ENCODE data around the gene STAC3. TPM values are rescaled to one million over a fixed set of nuclear protein-coding genes. Genes with fewer than 3 reads are reported as not detected.
A peak's percentile ranks its signal among the peaks of the same experiment; 100 is the strongest.

STAC3 gene
- total and polyA plus RNA-seq, 2 of the 13 experiments (the other 11 are each of a cell fraction or from before 2014, with no cell fraction given), result 0.18 to 0.22 TPM

DNA sequence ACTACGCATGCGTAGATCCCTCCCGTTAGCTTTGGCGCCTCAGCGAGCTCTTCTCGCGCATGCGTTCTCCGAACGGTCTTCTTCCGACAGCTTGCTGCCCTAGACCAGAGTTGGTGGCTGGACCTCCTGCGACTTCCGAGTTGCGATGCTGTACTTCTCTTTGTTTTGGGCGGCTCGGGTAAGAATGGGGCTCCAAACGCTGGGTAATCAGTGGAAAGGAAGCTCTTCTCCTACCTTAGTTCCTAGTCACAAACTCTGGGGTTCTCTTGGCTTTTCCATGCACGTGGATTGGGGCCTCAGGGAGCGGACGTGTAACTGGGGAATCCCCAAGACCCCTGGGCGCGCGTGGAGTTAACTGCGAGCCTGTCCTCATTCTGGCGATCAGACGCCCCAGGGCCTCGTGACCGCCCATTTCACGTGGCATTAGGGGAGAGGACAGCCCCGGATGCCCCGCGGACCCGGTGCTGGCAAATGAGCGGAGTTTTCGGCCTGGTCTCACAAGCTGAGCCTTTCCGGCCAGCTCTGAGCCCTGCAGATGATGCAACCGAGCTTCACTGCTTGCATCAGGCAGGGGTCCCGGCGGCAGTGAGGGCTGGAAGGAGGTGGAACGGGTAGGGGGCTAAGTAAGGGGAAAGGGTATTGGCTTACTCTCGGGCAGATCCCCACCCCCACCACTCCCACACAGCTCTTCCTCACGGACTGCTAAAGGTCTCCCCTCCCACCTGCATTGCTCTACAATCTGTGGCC lies 21.2 kb downstream of the STAC3 start, which contains the start of gene SHMT2 (continued):
- TF ChIP-seq, protein P1, sequence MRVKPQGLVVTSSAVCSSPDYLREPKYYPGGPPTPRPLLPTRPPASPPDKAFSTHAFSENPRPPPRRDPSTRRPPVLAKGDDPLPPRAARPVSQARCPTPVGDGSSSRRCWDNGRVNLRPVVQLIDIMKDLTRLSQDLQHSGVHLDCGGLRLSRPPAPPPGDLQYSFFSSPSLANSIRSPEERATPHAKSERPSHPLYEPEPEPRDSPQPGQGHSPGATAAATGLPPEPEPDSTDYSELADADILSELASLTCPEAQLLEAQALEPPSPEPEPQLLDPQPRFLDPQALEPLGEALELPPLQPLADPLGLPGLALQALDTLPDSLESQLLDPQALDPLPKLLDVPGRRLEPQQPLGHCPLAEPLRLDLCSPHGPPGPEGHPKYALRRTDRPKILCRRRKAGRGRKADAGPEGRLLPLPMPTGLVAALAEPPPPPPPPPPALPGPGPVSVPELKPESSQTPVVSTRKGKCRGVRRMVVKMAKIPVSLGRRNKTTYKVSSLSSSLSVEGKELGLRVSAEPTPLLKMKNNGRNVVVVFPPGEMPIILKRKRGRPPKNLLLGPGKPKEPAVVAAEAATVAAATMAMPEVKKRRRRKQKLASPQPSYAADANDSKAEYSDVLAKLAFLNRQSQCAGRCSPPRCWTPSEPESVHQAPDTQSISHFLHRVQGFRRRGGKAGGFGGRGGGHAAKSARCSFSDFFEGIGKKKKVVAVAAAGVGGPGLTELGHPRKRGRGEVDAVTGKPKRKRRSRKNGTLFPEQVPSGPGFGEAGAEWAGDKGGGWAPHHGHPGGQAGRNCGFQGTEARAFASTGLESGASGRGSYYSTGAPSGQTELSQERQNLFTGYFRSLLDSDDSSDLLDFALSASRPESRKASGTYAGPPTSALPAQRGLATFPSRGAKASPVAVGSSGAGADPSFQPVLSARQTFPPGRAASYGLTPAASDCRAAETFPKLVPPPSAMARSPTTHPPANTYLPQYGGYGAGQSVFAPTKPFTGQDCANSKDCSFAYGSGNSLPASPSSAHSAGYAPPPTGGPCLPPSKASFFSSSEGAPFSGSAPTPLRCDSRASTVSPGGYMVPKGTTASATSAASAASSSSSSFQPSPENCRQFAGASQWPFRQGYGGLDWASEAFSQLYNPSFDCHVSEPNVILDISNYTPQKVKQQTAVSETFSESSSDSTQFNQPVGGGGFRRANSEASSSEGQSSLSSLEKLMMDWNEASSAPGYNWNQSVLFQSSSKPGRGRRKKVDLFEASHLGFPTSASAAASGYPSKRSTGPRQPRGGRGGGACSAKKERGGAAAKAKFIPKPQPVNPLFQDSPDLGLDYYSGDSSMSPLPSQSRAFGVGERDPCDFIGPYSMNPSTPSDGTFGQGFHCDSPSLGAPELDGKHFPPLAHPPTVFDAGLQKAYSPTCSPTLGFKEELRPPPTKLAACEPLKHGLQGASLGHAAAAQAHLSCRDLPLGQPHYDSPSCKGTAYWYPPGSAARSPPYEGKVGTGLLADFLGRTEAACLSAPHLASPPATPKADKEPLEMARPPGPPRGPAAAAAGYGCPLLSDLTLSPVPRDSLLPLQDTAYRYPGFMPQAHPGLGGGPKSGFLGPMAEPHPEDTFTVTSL (CRISPR knock-in tag; IDR thresholded peaks at IDR 0.05; ENCODE audit: borderline replicate concordance), result no peak
- TF ChIP-seq, protein P2, sequence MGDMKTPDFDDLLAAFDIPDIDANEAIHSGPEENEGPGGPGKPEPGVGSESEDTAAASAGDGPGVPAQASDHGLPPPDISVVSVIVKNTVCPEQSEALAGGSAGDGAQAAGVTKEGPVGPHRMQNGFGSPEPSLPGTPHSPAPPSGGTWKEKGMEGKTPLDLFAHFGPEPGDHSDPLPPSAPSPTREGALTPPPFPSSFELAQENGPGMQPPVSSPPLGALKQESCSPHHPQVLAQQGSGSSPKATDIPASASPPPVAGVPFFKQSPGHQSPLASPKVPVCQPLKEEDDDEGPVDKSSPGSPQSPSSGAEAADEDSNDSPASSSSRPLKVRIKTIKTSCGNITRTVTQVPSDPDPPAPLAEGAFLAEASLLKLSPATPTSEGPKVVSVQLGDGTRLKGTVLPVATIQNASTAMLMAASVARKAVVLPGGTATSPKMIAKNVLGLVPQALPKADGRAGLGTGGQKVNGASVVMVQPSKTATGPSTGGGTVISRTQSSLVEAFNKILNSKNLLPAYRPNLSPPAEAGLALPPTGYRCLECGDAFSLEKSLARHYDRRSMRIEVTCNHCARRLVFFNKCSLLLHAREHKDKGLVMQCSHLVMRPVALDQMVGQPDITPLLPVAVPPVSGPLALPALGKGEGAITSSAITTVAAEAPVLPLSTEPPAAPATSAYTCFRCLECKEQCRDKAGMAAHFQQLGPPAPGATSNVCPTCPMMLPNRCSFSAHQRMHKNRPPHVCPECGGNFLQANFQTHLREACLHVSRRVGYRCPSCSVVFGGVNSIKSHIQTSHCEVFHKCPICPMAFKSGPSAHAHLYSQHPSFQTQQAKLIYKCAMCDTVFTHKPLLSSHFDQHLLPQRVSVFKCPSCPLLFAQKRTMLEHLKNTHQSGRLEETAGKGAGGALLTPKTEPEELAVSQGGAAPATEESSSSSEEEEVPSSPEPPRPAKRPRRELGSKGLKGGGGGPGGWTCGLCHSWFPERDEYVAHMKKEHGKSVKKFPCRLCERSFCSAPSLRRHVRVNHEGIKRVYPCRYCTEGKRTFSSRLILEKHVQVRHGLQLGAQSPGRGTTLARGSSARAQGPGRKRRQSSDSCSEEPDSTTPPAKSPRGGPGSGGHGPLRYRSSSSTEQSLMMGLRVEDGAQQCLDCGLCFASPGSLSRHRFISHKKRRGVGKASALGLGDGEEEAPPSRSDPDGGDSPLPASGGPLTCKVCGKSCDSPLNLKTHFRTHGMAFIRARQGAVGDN (CRISPR knock-in tag; IDR thresholded peaks at IDR 0.05), result peak; percentile 97
- no peak; the same call in 1 of the 2 replicates for TF ChIP-seq BRCA1 (CRISPR knock-in tag; IDR thresholded peaks at IDR 0.05)
- TF ChIP-seq, protein P3, sequence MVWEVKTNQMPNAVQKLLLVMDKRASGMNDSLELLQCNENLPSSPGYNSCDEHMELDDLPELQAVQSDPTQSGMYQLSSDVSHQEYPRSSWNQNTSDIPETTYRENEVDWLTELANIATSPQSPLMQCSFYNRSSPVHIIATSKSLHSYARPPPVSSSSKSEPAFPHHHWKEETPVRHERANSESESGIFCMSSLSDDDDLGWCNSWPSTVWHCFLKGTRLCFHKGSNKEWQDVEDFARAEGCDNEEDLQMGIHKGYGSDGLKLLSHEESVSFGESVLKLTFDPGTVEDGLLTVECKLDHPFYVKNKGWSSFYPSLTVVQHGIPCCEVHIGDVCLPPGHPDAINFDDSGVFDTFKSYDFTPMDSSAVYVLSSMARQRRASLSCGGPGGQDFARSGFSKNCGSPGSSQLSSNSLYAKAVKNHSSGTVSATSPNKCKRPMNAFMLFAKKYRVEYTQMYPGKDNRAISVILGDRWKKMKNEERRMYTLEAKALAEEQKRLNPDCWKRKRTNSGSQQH (CRISPR knock-in tag; IDR thresholded peaks at IDR 0.05; ENCODE audit: low read depth), result no peak; the same call in 1 of the 2 replicates
- TF ChIP-seq CREB1 (IDR thresholded peaks at IDR 0.05), result no peak
- TF ChIP-seq CREB1 (CRISPR knock-in tag; IDR thresholded peaks at IDR 0.05), result no peak
- TF ChIP-seq, protein P4, sequence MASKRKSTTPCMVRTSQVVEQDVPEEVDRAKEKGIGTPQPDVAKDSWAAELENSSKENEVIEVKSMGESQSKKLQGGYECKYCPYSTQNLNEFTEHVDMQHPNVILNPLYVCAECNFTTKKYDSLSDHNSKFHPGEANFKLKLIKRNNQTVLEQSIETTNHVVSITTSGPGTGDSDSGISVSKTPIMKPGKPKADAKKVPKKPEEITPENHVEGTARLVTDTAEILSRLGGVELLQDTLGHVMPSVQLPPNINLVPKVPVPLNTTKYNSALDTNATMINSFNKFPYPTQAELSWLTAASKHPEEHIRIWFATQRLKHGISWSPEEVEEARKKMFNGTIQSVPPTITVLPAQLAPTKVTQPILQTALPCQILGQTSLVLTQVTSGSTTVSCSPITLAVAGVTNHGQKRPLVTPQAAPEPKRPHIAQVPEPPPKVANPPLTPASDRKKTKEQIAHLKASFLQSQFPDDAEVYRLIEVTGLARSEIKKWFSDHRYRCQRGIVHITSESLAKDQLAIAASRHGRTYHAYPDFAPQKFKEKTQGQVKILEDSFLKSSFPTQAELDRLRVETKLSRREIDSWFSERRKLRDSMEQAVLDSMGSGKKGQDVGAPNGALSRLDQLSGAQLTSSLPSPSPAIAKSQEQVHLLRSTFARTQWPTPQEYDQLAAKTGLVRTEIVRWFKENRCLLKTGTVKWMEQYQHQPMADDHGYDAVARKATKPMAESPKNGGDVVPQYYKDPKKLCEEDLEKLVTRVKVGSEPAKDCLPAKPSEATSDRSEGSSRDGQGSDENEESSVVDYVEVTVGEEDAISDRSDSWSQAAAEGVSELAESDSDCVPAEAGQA (IDR thresholded peaks at IDR 0.05; ENCODE audit: low read depth), result no peak; the same call in 1 of the 2 replicates
- TF ChIP-seq, protein P4 (CRISPR knock-in tag; IDR thresholded peaks at IDR 0.05; ENCODE audit: borderline replicate concordance), result peak; percentile 34; the same call in 1 of the 2 replicates
- no peak for TF ChIP-seq BRD4 (CRISPR knock-in tag; IDR thresholded peaks at IDR 0.05)
- no peak for TF ChIP-seq ZNF264 (CRISPR knock-in tag; IDR thresholded peaks at IDR 0.05)
